ENCODE data around the gene ITGA2B. TPM values are rescaled to one million over a fixed set of nuclear protein-coding genes. Genes with fewer than 3 reads are reported as not detected.

Gene ITGA2B
- total RNA-seq, 2 experiments from 2014 or later, result 0.23 to 0.31 TPM

DNA sequence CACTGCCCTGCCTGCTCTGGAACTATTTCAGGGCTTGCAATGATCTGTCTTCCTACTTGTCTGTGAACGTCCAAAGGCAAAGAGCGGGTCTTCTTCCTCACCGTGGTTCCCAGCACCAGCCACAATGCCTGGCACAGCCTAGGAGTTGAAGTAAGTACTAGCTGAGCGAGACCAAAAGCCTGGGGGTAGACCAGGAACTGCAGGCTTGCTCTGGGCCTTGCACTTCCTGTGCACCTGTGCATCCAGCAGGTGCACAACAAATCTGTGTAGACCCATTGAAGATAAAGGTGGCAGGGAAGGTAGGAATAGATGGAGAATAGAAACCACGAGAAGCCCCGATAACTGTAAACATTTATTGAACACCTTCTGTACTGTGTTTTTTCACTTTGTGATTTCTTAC lies 30.4 kb downstream of the ITGA2B start:
- ChIA-PET CTCF (interaction anchor here (0.5 kb wide), 1 partner anchor 35 kb away, joined by 3 read pairs; no protein-coding TSS in a partner anchor), POLR2A (no interaction called here)

DNA sequence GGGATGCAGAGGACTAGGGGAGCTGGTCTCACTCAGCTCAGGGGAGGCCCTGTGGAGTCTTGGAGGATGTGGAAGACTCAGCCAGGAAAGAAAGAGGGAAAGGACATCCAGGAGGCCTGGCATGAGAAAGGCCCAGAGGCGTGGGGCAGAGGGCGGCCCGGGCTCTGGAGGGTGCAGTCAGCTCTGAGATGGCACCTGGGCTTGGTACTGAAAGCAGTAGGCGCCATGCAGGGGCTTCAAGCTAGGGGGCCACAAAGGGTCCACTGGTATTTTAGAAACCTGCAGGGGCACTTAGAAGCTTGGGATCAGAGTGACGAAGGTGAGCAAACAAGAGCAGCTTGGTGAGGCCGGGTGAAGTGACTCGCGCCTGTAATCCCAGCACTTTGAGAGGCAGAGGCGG lies 31.4 kb downstream of the ITGA2B start:
- CTCF ChIA-PET, result interaction anchor here (1.0 kb wide), 1 partner anchor 27 kb away, joined by 3 read pairs; no protein-coding TSS in a partner anchor
- POLR2A ChIA-PET, result interaction anchor here (0.5 kb wide), 1 partner anchor 23 kb away, joined by 5 read pairs; no protein-coding TSS in a partner anchor

DNA sequence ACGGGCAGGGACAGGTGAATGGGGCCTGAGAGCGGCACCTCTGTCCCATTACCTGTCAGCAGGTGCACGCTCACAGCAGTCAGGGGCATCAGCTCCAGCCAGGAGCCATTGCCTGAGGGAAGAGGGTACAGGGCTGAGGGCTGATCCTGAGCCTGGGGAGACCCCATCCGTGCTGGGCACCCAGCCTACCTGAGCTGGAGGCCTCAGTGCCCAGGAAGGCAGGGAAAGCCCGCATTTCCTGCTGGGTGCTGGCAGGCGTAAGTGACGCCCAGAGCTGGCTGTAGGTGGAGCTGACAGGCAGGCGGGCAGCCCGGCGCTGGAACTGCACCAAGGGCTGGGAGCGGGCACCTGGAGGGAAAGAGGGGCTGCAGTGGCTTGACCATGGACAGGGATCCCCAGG lies 33.2 kb downstream of the ITGA2B start:
- CTCF ChIA-PET, result interaction anchor here (4.0 kb wide), 1 partner anchor 25 kb away, joined by 13 read pairs; no protein-coding TSS in a partner anchor
- POLR2A ChIA-PET, result no interaction called here

DNA sequence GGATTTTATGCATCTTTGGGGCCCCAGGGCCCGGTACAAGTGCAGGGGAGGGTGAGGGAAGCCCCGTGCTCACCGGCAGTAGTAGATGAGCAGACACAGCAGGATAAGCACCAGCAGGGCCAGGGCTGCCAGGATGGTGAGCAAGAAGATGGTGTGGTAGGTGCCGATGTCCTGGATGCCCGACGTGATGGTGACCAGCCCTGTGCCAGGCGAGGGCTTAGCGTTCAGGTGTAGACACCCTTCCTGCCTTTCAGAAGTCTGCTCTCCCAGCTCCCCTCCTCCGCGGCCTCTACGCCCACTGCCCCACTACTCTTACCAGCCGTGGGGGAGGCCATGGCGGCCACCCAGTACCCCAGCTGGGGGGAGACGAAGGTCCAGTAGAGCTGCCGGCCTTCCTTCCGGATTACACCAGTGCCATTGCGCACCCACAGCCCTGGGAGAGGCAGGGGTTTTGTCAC lies 33.8 kb downstream of the ITGA2B start:
- CTCF ChIA-PET, result interaction anchor here (1.3 to 4.0 kb wide), 4 partner anchors 7 to 25 kb away, joined by 3 to 15 read pairs (median 14); partner anchors contain the start of genes FAM171A2 and GRN
- POLR2A ChIA-PET, result interaction anchor here (0.5 kb wide), 1 partner anchor 170 kb away, joined by 3 read pairs; no protein-coding TSS in a partner anchor

DNA sequence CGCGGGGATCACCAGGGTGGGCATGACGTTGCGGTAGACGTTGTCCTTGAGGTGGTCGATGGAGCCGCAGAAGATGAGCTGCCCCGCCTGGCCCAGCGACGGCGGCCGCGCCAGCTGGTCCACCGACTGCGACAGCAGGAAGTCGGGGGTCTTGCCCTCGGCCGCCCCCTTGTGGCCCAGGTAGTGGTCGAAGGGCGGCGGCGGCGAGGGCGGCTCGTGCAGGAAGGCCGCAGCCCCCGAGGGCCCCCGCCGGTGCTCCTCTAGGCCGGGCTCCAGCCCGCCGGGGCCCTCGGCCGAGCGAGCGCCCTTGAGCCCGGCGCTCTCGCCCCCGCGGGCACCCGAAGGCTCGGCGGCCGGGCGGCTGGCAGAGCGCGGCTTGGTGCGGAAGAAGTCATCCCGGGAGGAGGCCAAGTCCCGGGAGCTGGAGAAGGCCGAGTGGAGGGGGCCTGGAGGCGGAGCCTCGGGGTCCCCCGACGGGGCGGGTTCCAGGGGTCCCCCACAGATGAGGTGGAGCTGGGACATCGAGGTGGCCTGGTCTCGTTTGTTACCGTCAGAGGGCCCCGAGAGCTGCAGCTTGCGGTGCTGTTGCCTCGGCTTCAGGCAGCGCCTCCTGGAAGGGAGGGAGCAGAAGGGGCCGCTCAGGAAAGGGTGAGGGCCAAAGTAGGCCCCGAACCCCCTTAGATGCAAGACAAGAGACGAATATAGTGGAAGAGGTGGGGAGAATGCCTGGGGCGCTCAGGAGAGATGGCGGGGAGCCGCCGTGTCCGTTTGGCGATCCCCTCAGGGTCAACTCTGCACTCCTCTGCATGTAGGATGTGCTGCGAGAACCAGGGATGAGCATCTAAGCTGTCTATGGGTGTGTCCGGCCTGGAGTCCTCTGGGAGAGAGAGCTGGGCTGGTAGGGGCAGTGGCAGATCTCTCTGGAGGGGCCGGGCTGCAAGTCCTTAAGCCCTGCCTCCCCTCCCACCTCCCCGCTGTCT lies 34.6 kb downstream of the ITGA2B start:
- CTCF ChIA-PET, result interaction anchor here (0.8 to 4.0 kb wide), 8 partner anchors 8 to 145 kb away, joined by 3 to 15 read pairs (median 6); partner anchors contain the start of genes FAM171A2 and GRN
- POLR2A ChIA-PET, result interaction anchor here (0.5 to 2.3 kb wide), 5 partner anchors 8 to 234 kb away, joined by 3 to 6 read pairs (median 5); partner anchors contain the start of genes FAM171A2 and GRN

DNA sequence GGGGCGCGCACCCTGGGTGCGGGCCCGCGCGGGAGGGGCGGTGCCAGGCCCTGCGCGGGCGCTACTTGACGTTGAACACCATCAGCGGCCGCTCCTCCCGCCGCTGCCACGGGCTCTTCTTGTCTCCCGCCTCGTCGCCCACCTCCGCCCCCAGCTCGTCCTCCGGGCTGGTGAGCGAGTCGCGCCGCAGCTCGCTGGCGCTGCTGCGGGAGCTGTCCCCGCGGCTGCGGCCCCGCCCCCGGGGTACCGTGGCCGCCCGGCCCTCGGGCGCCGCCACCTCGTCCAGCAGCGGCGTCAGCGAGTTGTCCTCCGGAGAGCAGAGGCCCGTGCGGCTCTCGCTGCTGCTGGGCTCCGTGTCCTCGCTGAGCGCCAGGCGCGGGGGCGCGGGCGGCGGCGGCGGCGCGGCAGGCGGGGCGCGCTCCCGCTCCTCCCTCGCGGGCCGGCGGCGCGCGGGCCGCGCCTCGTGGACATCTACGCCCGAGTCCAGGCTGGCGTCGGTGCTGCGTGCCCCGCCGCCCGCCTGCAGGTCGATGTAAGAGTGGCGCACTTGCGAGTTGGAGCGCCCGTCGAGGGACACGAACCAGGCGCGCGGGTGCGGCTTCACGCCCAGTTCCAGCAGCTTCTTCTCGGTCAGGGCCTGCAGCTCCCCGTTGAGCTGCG lies 35.6 kb downstream of the ITGA2B start:
- POLR2A ChIA-PET, result interaction anchor here (1.0 to 2.3 kb wide), 2 partner anchors 9 to 10 kb away, joined by 5 to 6 read pairs; partner anchors contain the start of genes FAM171A2 and GRN

DNA sequence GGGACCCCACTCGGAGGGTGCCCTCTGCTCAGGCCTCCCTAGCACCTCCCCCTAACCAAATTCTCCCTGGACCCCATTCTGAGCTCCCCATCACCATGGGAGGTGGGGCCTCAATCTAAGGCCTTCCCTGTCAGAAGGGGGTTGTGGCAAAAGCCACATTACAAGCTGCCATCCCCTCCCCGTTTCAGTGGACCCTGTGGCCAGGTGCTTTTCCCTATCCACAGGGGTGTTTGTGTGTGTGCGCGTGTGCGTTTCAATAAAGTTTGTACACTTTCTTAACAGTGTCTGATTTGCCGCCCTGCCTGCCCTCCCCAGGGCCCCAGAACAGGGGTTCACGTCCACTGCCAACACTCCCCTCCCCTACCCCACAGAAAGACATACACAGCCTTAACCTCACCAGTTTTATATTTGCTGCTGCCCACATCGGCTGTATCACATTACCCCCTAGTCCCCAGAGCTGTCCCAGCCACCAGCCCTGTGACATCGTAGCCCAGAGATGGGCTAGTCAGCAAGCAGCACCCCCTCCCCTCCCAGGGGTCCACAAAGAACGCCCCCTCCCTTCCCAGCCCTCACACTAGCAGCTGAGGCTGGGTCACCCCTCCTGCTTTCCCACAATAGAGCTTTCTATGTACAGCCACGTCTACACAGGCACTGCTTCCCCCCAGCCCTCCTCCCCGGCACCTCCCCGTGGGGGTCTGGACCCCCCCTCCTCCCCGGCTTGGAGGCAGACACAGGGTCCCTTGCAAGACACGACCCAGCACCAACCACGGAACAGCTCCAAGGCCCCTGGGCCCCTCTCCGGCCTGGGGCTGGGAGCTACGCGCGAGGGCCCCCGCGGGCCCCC lies 36.4 kb downstream of the ITGA2B start:
- ChIA-PET POLR2A (interaction anchor here (2.3 kb wide), 1 partner anchor 8 kb away, joined by 6 read pairs; the partner anchor contains the start of gene GRN), CTCF (interaction anchor here (1.1 to 4.0 kb wide), 5 partner anchors 8 to 155 kb away, joined by 3 to 15 read pairs (median 7); partner anchors contain the start of gene GRN)

More for the DNA sequence above, 35.6 kb downstream of the ITGA2B start:
- CTCF ChIA-PET, result interaction anchor here (0.8 to 4.0 kb wide), 8 partner anchors 9 to 156 kb away, joined by 3 to 15 read pairs (median 6); partner anchors contain the start of genes FAM171A2 and GRN

DNA sequence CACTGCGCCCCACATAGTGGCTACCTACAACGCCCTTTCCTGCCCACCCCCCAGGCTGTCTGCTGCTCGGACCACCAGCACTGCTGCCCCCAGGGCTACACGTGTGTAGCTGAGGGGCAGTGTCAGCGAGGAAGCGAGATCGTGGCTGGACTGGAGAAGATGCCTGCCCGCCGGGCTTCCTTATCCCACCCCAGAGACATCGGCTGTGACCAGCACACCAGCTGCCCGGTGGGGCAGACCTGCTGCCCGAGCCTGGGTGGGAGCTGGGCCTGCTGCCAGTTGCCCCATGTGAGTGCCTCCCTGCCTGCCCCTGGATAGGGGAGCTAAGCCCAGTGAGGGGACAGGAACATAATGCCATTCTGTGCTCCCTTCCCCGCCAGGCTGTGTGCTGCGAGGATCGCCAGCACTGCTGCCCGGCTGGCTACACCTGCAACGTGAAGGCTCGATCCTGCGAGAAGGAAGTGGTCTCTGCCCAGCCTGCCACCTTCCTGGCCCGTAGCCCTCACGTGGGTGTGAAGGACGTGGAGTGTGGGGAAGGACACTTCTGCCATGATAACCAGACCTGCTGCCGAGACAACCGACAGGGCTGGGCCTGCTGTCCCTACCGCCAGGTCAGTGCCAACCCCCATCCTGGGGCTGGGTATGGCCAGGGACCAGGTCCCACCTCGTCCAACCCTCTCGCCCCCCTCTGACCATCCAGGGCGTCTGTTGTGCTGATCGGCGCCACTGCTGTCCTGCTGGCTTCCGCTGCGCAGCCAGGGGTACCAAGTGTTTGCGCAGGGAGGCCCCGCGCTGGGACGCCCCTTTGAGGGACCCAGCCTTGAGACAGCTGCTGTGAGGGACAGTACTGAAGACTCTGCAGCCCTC lies 37.3 kb downstream of the ITGA2B start:
- ChIA-PET CTCF (interaction anchor here (0.7 to 4.0 kb wide), 11 partner anchors 10 to 178 kb away, joined by 3 to 13 read pairs (median 3); partner anchors contain the start of gene UBTF), POLR2A (no interaction called here)

DNA sequence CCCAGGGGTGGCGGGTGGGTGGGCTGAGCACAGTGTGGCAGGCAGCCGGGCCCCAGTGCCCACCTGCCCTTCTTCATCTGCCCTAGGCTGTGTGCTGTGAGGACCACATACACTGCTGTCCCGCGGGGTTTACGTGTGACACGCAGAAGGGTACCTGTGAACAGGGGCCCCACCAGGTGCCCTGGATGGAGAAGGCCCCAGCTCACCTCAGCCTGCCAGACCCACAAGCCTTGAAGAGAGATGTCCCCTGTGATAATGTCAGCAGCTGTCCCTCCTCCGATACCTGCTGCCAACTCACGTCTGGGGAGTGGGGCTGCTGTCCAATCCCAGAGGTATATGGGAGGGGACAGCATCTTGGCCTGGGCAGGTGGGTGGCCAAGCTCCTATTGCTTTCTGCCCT lies 38.0 kb downstream of the ITGA2B start:
- CTCF ChIA-PET, result interaction anchor here (0.5 to 2.2 kb wide), 13 partner anchors 10 to 183 kb away, joined by 3 to 7 read pairs (median 3); partner anchors contain the start of gene UBTF
- POLR2A ChIA-PET, result interaction anchor here (0.5 kb wide), 1 partner anchor 130 kb away, joined by 3 read pairs; no protein-coding TSS in a partner anchor

DNA sequence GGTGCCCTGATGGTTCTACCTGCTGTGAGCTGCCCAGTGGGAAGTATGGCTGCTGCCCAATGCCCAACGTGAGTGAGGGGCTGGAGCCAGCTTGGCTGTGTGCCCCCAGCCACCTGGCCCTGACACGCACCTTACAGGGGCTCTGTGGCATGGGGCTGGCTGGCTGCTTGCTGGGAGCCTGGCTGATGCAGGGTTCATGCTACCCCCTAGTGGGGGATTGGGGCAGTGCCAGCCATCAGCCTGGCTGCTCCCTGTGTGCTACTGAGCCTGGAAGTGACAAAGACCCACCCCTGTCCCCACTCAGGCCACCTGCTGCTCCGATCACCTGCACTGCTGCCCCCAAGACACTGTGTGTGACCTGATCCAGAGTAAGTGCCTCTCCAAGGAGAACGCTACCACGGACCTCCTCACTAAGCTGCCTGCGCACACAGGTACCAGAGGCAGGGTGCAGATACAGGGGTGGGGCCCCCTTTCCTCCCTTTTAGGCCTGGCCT lies 38.7 kb downstream of the ITGA2B start:
- CTCF ChIA-PET, result interaction anchor here (0.7 to 2.2 kb wide), 13 partner anchors 11 to 182 kb away, joined by 3 to 7 read pairs (median 4); no protein-coding TSS in a partner anchor
- POLR2A ChIA-PET, result interaction anchor here (0.5 kb wide), 1 partner anchor 129 kb away, joined by 3 read pairs; no protein-coding TSS in a partner anchor

DNA sequence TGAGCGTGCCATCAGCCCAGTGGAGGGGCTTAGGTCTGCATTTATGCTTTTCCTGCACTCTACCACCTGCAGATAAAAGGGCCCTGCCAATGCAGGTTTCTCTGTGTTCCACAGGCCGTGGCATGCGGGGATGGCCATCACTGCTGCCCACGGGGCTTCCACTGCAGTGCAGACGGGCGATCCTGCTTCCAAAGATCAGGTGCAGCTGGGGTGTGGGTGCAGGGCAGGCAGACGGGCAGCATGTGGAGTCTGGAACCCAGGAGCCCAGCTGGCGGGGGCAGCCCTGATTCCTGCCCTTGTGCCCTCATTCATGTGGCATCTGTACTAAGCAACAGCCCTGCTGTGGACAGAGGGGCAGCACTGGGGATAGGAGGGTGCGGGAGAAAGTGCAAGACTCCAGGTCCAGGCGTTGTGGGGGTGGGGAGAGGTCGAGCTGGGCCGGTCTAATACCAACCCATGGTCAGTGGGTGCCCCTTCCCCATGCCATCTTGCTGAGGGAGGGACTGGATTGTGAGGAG lies 39.8 kb downstream of the ITGA2B start:
- ChIA-PET POLR2A (no interaction called here), CTCF (interaction anchor here (0.8 to 1.5 kb wide), 4 partner anchors 12 to 139 kb away, joined by 4 to 6 read pairs (median 4); partner anchors contain the start of gene FAM171A2)

DNA sequence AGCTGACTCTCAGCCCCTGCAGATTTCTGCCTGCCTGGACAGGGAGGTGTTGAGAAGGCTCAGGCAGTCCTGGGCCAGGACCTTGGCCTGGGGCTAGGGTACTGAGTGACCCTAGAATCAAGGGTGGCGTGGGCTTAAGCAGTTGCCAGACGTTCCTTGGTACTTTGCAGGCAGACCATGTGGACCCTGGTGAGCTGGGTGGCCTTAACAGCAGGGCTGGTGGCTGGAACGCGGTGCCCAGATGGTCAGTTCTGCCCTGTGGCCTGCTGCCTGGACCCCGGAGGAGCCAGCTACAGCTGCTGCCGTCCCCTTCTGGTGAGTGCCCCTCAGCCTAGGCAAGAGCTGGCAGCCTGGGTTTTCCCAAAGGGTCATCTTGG lies 40.5 kb downstream of the ITGA2B start:
- POLR2A ChIA-PET, result no interaction called here
- CTCF ChIA-PET, result interaction anchor here (0.5 to 1.4 kb wide), 3 partner anchors 13 to 30 kb away, joined by 3 to 5 read pairs (median 4); partner anchors contain the start of gene FAM171A2

DNA sequence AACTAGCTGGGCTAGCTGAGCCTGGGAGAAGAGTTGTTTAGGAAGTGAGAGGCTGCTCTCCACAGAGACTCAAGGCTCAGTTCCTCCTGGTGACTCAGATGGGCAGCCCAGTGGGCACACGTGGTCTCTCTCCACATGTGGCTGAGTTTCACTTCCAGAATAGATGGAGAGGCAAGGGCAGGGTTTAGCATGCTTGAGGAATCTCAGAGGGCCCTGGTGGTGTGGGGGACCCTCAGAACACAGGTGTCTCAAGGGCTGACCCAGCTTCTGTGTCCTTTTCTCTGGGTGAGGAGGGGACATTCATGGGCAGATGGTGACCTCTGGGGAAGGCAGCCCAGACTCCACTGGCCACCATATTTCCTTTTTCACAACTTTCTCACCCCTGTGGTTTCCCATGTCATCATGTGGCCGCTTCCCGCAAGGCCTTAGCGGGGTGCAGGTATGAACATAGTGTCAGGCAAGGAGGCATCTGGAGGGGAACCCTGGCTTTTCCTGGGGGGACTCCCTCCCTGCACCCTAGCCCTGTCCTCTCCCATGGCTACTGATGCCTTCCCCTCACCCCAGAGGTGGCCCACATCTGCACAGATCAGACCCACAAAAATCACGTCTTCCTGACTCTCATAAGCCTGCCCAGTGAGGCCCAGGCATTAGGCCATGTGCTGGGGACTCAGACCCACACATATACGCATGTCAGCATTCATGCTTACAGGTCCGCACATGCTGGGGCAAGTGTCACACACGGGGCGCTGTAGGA lies 41.0 kb downstream of the ITGA2B start:
- CTCF ChIA-PET, result interaction anchor here (0.5 to 1.6 kb wide), 6 partner anchors 10 to 142 kb away, joined by 3 to 4 read pairs (median 3); no protein-coding TSS in a partner anchor

DNA sequence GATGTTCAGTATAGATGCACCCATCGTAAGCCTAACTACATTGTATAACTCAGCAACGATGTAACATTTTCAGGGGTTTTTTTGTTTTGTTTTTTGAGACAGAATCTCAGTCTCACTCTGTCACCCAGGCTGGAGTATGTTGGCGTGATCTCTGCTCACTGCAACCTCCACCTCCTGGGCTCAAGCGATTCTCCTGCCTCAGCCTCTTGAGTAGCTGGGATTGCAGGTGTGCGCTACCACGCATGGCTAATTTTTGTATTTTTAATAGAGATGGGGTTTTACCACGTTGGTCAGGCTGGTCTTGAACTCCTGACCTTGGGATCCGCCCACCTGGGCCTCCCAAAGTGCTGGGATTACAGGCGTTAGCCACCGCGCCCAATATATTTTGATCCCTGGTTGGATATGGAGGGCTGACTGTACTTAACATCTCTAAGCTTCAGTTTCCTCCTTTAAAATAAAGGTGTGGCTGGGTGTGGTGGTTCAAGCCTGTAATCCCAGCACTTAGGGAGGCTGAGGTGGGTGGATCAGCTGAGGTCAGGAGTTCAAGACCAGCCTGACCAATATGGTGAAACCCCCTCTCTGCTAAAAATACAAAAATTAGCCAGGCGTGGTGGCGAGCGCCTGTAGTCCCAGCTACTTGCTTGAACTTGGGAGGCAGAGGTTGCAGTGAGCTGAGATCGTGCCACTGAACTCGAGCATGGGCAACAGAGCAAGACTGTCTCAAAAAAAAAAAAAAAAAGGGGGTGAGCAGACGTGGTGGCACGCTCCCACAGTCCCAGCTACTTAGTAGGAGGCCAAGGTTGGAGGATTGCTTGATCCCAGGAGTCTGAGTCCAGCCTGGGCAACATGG lies 42.0 kb downstream of the ITGA2B start:
- ChIA-PET CTCF (interaction anchor here (0.8 to 1.6 kb wide), 5 partner anchors 9 to 141 kb away, joined by 3 to 4 read pairs (median 3); no protein-coding TSS in a partner anchor), POLR2A (interaction anchor here (0.6 kb wide), 1 partner anchor 788 kb away, joined by 3 read pairs; the partner anchor contains the start of gene ACBD4)

More for the DNA sequence above, 41.0 kb downstream of the ITGA2B start:
- POLR2A ChIA-PET, result no interaction called here

Measured in activated CD8-positive, alpha-beta memory T cell treated with anti-CD3 and anti-CD28 coated beads for 36 hours (primary cell).